Erythroblast (primary cell): ENCODE data around the gene DONSON.

ENCODE experiments used
- GATA1 ChIP-seq: IDR thresholded peaks from 2 replicates; pipeline ENCODE4 v1.6.1; 2011; ENCODE audit warnings: low read depth, mild to moderate bottlenecking, control low read depth, low read length, moderate library complexity
- POLR2A ChIP-seq: IDR thresholded peaks from 2 replicates; pipeline ENCODE4 v1.6.1; 2011; ENCODE audit warnings: mild to moderate bottlenecking, low read length

DNA sequence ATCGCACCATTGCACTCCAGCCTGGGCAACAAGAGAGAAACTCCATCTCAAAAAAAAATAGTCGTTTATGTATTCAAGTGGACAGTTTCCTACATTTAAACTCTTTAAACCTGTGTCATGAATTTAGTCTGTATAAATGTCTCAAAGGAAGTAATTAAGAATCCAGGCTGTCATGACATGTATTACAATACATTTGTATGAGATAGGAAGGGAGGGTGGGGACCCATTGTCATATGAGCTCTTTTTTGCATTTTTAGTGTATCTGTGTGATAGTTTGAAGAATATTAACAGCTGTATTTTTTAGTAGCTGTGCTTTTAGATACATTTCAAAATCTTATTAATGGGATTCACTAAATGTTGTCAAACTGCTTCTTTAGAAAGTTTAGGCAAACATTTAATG, 20.0 kb downstream of the DONSON start:
- TF ChIP-seq POLR2A (no peak), GATA1 (no peak)
